H9 (cell line): ENCODE measurements around the gene GIT2. TPM values are rescaled to one million over a fixed set of nuclear protein-coding genes. Genes with fewer than 3 reads are reported as not detected.

ENCODE experiments used
- DNase-seq: peaks from one replicate; pipeline ENCODE4 v3.0.0-alpha.2; 2017
- H2AFZ ChIP-seq: one replicate; pipeline ENCODE4 v1.6.1; 2013; ENCODE audit warnings: mild to moderate bottlenecking, low read length, control low read depth, moderate library complexity
- H2AK5ac ChIP-seq: 2 replicates; pipeline ENCODE4 v1.6.1; 2013; ENCODE audit warnings: low read length, control low read depth, mixed read lengths; ENCODE audit not compliant: insufficient read length
- H2BK120ac ChIP-seq: one replicate; pipeline ENCODE4 v1.6.1; 2013; ENCODE audit warnings: low read depth, mild to moderate bottlenecking, low read length, control low read depth, inconsistent platforms; ENCODE audit not compliant: poor library complexity, severe bottlenecking
- H2BK12ac ChIP-seq: 2 replicates; pipeline ENCODE4 v1.6.1; 2013; ENCODE audit warnings: low read length, control low read depth, mixed read lengths, low read depth; ENCODE audit not compliant: insufficient read length
- H2BK15ac ChIP-seq: 2 replicates; pipeline ENCODE4 v1.6.1; 2013; ENCODE audit warnings: low read depth, low read length, control low read depth
- H2BK20ac ChIP-seq: one replicate; pipeline ENCODE4 v1.6.1; 2013; ENCODE audit warnings: low read depth, mild to moderate bottlenecking, low read length, control low read depth, inconsistent platforms; ENCODE audit not compliant: poor library complexity, severe bottlenecking
- H2BK5ac ChIP-seq: 2 replicates; pipeline ENCODE4 v1.6.1; 2013; ENCODE audit warnings: low read length, control low read depth, mixed read lengths; ENCODE audit not compliant: insufficient read length
- H3K14ac ChIP-seq: 2 replicates; pipeline ENCODE4 v1.6.1; 2013; ENCODE audit warnings: low read length, control low read depth; ENCODE audit not compliant: insufficient read depth
- H3K18ac ChIP-seq: 2 replicates; pipeline ENCODE4 v1.6.1; 2013; ENCODE audit warnings: low read depth, mild to moderate bottlenecking, mixed read lengths, low read length, control low read depth; ENCODE audit not compliant: insufficient read length
- H3K23ac ChIP-seq: 2 replicates; pipeline ENCODE4 v1.6.1; 2013; ENCODE audit warnings: low read length, control low read depth, mixed read lengths, low read depth; ENCODE audit not compliant: insufficient read length
- H3K23me2 ChIP-seq: 2 replicates; pipeline ENCODE4 v1.6.1; 2013; ENCODE audit warnings: low read depth, mild to moderate bottlenecking, mixed read lengths, low read length, control low read depth; ENCODE audit not compliant: insufficient read length, poor library complexity, severe bottlenecking
- H3K27ac ChIP-seq: 2 replicates; pipeline ENCODE4 v1.5.1; 2013; ENCODE audit warnings: low read length, control low read depth, mixed read lengths, low read depth; ENCODE audit not compliant: insufficient read length
- H3K27me3 ChIP-seq: 2 replicates; pipeline ENCODE4 v1.6.1; 2013; ENCODE audit warnings: low read length, control low read depth, inconsistent platforms; ENCODE audit not compliant: insufficient read depth
- H3K4ac ChIP-seq: 2 replicates; pipeline ENCODE4 v1.6.1; 2013; ENCODE audit warnings: low read depth, mild to moderate bottlenecking, control low read depth, inconsistent platforms, low read length, moderate library complexity
- H3K4me1 ChIP-seq: 2 replicates; pipeline ENCODE4 v1.6.1; 2013; ENCODE audit warnings: low read length, control low read depth, inconsistent platforms; ENCODE audit not compliant: insufficient read depth
- H3K4me2 ChIP-seq: 2 replicates; pipeline ENCODE4 v1.6.1; 2013; ENCODE audit warnings: low read length, control low read depth, mixed read lengths; ENCODE audit not compliant: insufficient read length, insufficient read depth
- H3K56ac ChIP-seq: 2 replicates; pipeline ENCODE4 v1.6.1; 2013; ENCODE audit warnings: low read depth, mild to moderate bottlenecking, mixed read lengths, low read length, control low read depth; ENCODE audit not compliant: insufficient read length
- H3K79me1 ChIP-seq: 2 replicates; pipeline ENCODE4 v1.6.1; 2013; ENCODE audit warnings: low read depth, mild to moderate bottlenecking, moderate library complexity, low read length, control low read depth, inconsistent platforms; ENCODE audit not compliant: insufficient read depth, poor library complexity, severe bottlenecking
- H3K79me2 ChIP-seq: 2 replicates; pipeline ENCODE4 v1.6.1; 2013; ENCODE audit warnings: low read length, control low read depth, inconsistent platforms; ENCODE audit not compliant: insufficient read depth
- H3K9ac ChIP-seq: 2 replicates; pipeline ENCODE4 v1.6.1; 2013; ENCODE audit warnings: low read length, control low read depth, mixed read lengths; ENCODE audit not compliant: insufficient read length; ENCODE audit errors: extremely low read depth
- H3K9me3 ChIP-seq: one replicate; pipeline ENCODE4 v1.6.1; 2013; ENCODE audit warnings: low read depth, low read length, inconsistent platforms; ENCODE audit not compliant: control insufficient read depth
- H3T11ph ChIP-seq: one replicate; pipeline ENCODE4 v1.6.1; 2013; ENCODE audit warnings: mild to moderate bottlenecking, low read length, control low read depth, inconsistent platforms
- H4K20me1 ChIP-seq: one replicate; pipeline ENCODE4 v1.6.1; 2013; ENCODE audit not compliant: control insufficient read depth, insufficient read length, insufficient read depth
- H4K5ac ChIP-seq: 2 replicates; pipeline ENCODE4 v1.6.1; 2013; ENCODE audit warnings: low read depth, mild to moderate bottlenecking, mixed read lengths, low read length, control low read depth; ENCODE audit not compliant: insufficient read length
- H4K8ac ChIP-seq: replicated peaks from 2 replicates; pipeline ENCODE4 v1.6.1; 2013; ENCODE audit warnings: low read length, control low read depth, mixed read lengths, low read depth; ENCODE audit not compliant: insufficient read length
- H4K91ac ChIP-seq: 2 replicates; pipeline ENCODE4 v1.6.1; 2013; ENCODE audit warnings: low read depth, mild to moderate bottlenecking, moderate library complexity, mixed read lengths, low read length, control low read depth; ENCODE audit not compliant: insufficient read length
- H3K27ac Mint-ChIP-seq, 3 experiments: 2 replicates in 2 of 3; 3 replicates in 1 of 3; pipeline ENCODE4 v1.8.0; 2020 to 2021; ENCODE audit warnings: mixed read lengths in 3 of 3, mild to moderate bottlenecking in 1 of 3, moderate library complexity in 1 of 3
- H3K27me3 Mint-ChIP-seq: 2 replicates; pipeline ENCODE4 v1.8.0; 2021; ENCODE audit warnings: low read depth, mild to moderate bottlenecking, moderate library complexity, mixed read lengths
- H3K36me3 Mint-ChIP-seq, 3 experiments: 2 replicates in 2 of 3; 3 replicates in 1 of 3; pipeline ENCODE4 v1.8.0; 2020 to 2021; ENCODE audit warnings: low read depth in 3 of 3, mixed read lengths in 3 of 3; ENCODE audit not compliant: insufficient read depth in 1 of 3
- H3K4me1 Mint-ChIP-seq, 2 experiments: 2 replicates each; pipeline ENCODE4 v1.8.0; 2020; ENCODE audit warnings: mixed read lengths in 2 of 2
- H3K4me3 Mint-ChIP-seq, 2 experiments: 2 replicates in 1 of 2; 3 replicates in 1 of 2; pipeline ENCODE4 v1.8.0; 2020 to 2021; ENCODE audit warnings: mild to moderate bottlenecking in 2 of 2, mixed read lengths in 2 of 2, moderate library complexity in 1 of 2
- H3K9me3 Mint-ChIP-seq, 2 experiments: 2 replicates in 1 of 2; 3 replicates in 1 of 2; pipeline ENCODE4 v1.8.0; 2020; ENCODE audit warnings: mild to moderate bottlenecking in 2 of 2, mixed read lengths in 2 of 2, moderate library complexity in 1 of 2
- CTCF ChIP-seq: fragments of 200-600 bp; sonication (generic); conservative IDR thresholded peaks from 3 replicates; pipeline ENCODE4 v1.8.0; 2021; ENCODE audit warnings: antibody characterized with exemption, mild to moderate bottlenecking
- WGBS: extraction: QIAGEN DNeasy Blood & Tissue Kit; methylation state at CpG from one replicate; pipeline ENCODE4 v1.1.7; 2013; ENCODE audit warnings: missing lambda C conversion rate, low lambda C conversion rate, mixed read lengths; ENCODE audit not compliant: insufficient read length; ENCODE audit errors: extremely low coverage; 5-methylcytosine and 5-hydroxymethylcytosine counted together
- total RNA-seq: library from RNA; stranded (reverse); gene quantifications from 2 replicates; pipeline ENCODE4 v1.2.1, GENCODE V29; 2021

GIT2 gene
- total RNA-seq, 1 experiment from 2014 or later, result 27.0 TPM

- Histone ChIP-seq H4K20me1 (no peaks in the 10 kb centered on the region), H3K4ac (no peak overlapping the region), H3K9ac (no peak overlapping the region), H4K5ac (no peak overlapping the region), H2BK5ac (no peak overlapping the region), H3K27ac (no peak overlapping the region), H4K91ac (no peak overlapping the region), H3K79me2 (no peaks in the 10 kb centered on the region), H3K14ac (no peak overlapping the region), H2BK120ac (no peak overlapping the region), H2AK5ac (no peak overlapping the region), H3K18ac (no peak overlapping the region), H3K56ac (no peak overlapping the region), H3K4me1 (no peaks in the 10 kb centered on the region), H2BK15ac (no peak overlapping the region), H3K23me2 (no peaks in the 10 kb centered on the region), H4K8ac (no peak overlapping the region), H3K23ac (no peak overlapping the region), H2AFZ (no peak overlapping the region), H3K9me3 (no peaks in the 10 kb centered on the region), H3K79me1 (no peaks in the 10 kb centered on the region), H3K27me3 (peaks cover 3% of the 10 kb centered on the region; the same call in 1 of the 2 replicates), H2BK12ac (no peak overlapping the region), H3K4me2 (no peak overlapping the region), H2BK20ac (no peak overlapping the region), H3T11ph (no peak overlapping the region)
- Mint-ChIP-seq H3K27ac (no peak overlapping the region), H3K4me3 (no peak overlapping the region), H3K4me1 (0 out of 4 replicates have a peak, but pooled peaks cover 3 to 4% of the 10 kb centered on the region in 2 experiments), H3K27me3 (peaks cover 17% of the 10 kb centered on the region), H3K9me3 (no peaks in the 10 kb centered on the region), H3K36me3 (peaks cover 3 to 74% (median 36%) of the 10 kb centered on the region in 3 experiments)
- no CpG with 5 or more reads among the region's 12 CpGs for WGBS
- DNase-seq, result peak; percentile 96
- peak; percentile 97 for TF ChIP-seq CTCF
Observed at GRCh38 chr12:109910969-109911348, 85.2 kb downstream of the GIT2 start.
